Measurements from ENCODE around the gene GSDMA. TPM values are rescaled to one million over a fixed set of nuclear protein-coding genes. Genes with fewer than 3 reads are reported as not detected.
A peak's percentile ranks its signal among the peaks of the same experiment; 100 is the strongest.

GSDMA gene
- total and polyA plus RNA-seq, 4 donors = 0.06 to 0.23 (median 0.13) TPM

- peak overlapping the region; percentile 85 to 96 for H3K9ac ChIP-seq (ENCODE audit: low read depth in 1 of 2, low read length in 2 of 2)
- H3K4me3 ChIP-seq (ENCODE audit: low read depth in 1 of 3, low read length in 3 of 3) = peak overlapping the region; percentile 68 to 90 (median 71)
- no peak for DNase-seq (ENCODE audit: low spot score)
- TF ChIP-seq RXRA (IDR thresholded peaks at IDR 0.05) (peak in 1 of 2 donors; percentile 49), CTCF (IDR thresholded peaks at IDR 0.05; ENCODE audit: low read depth, low read length, missing input control) (no peak), HNF4A (conservative IDR thresholded peaks at IDR 0.05) (peak; percentile 9 to 66), EGR1 (IDR thresholded peaks at IDR 0.05; ENCODE audit: low read depth in 2 of 2) (no peak)
- TF ChIP-seq, protein P1, sequence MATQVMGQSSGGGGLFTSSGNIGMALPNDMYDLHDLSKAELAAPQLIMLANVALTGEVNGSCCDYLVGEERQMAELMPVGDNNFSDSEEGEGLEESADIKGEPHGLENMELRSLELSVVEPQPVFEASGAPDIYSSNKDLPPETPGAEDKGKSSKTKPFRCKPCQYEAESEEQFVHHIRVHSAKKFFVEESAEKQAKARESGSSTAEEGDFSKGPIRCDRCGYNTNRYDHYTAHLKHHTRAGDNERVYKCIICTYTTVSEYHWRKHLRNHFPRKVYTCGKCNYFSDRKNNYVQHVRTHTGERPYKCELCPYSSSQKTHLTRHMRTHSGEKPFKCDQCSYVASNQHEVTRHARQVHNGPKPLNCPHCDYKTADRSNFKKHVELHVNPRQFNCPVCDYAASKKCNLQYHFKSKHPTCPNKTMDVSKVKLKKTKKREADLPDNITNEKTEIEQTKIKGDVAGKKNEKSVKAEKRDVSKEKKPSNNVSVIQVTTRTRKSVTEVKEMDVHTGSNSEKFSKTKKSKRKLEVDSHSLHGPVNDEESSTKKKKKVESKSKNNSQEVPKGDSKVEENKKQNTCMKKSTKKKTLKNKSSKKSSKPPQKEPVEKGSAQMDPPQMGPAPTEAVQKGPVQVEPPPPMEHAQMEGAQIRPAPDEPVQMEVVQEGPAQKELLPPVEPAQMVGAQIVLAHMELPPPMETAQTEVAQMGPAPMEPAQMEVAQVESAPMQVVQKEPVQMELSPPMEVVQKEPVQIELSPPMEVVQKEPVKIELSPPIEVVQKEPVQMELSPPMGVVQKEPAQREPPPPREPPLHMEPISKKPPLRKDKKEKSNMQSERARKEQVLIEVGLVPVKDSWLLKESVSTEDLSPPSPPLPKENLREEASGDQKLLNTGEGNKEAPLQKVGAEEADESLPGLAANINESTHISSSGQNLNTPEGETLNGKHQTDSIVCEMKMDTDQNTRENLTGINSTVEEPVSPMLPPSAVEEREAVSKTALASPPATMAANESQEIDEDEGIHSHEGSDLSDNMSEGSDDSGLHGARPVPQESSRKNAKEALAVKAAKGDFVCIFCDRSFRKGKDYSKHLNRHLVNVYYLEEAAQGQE (IDR thresholded peaks at IDR 0.05) = no peak
- TF ChIP-seq, protein P2, sequence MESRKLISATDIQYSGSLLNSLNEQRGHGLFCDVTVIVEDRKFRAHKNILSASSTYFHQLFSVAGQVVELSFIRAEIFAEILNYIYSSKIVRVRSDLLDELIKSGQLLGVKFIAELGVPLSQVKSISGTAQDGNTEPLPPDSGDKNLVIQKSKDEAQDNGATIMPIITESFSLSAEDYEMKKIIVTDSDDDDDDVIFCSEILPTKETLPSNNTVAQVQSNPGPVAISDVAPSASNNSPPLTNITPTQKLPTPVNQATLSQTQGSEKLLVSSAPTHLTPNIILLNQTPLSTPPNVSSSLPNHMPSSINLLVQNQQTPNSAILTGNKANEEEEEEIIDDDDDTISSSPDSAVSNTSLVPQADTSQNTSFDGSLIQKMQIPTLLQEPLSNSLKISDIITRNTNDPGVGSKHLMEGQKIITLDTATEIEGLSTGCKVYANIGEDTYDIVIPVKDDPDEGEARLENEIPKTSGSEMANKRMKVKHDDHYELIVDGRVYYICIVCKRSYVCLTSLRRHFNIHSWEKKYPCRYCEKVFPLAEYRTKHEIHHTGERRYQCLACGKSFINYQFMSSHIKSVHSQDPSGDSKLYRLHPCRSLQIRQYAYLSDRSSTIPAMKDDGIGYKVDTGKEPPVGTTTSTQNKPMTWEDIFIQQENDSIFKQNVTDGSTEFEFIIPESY (IDR thresholded peaks at IDR 0.05) = peak; percentile 9
- H3K9me3 ChIP-seq (ENCODE audit: control insufficient read depth in 4 of 4, low read length in 3 of 4) = no peaks in the 10 kb centered on the region
- no peaks in the 10 kb centered on the region for H3K27me3 ChIP-seq (ENCODE audit: control insufficient read depth in 4 of 4, insufficient read depth in 4 of 4, low read length in 3 of 4)
- 23% methylated on average over 17 of the region's 17 CpGs for WGBS
- peak overlapping the region; percentile 95 to 98 for H3K27ac ChIP-seq (ENCODE audit: low read depth in 1 of 2, low read length in 2 of 2)
- H3K4me1 ChIP-seq (ENCODE audit: control insufficient read depth in 4 of 4, insufficient read depth in 4 of 4, low read length in 3 of 4) = peaks cover 14 to 50% (median 33%) of the 10 kb centered on the region in 4 donors
- peaks cover 0 to 4% (median 2%) of the 10 kb centered on the region in 4 donors for H3K36me3 ChIP-seq (ENCODE audit: control insufficient read depth in 4 of 4, insufficient read depth in 3 of 4, low read depth in 1 of 4, low read length in 3 of 4)
These were observed 34.6 kb upstream of the GSDMA start for GRCh38 chr17:39927929-39928857.

DNA sequence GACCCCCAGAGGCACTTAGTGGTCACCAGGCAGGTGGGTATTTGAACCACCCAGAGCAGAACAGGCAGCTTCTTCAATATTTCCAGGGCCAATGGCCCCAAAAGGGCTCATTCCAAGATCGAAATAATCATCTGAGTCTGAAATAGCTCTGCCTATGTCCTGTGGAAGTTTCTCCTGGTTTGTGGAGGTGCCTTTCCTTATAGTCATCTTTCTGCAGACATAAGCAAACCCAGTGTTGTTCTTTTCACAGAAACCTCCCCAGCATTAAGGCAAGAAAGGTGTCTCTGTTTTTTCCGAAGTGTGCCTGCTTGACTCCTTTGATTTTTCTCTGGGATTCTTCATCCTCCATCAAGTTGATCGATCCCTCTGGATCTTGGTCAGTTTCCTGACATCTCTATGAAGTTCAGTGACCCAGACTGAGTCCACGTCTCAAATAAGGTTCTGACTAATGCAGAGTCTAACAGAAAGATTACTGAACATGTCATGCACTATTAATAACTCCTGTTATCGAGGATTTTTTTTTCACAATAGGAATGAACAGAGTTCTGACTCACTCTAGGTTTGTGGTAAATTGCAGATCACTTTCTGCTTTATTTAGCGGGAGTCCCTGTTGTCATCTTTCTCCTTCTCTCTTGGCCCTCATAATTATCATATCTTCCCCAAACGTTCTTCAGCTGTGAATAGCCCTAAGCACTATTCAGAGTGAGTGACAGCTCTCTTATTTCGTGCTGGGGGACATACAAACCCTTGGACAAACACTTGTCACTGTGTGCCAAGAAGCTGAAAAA lies 33.8 kb upstream of the GSDMA start:
- peaks cover 13 to 47% (median 28%) of the 10 kb centered on the region in 4 donors for H3K4me1 ChIP-seq (ENCODE audit: control insufficient read depth in 4 of 4, insufficient read depth in 4 of 4, low read length in 3 of 4)
- H3K9me3 ChIP-seq (ENCODE audit: control insufficient read depth in 4 of 4, low read length in 3 of 4) = no peaks in the 10 kb centered on the region
- H3K4me3 ChIP-seq (ENCODE audit: low read depth in 1 of 3, low read length in 3 of 3) = peak overlapping the region in 1 of 3 donors; percentile 1
- no peaks in the 10 kb centered on the region for H3K36me3 ChIP-seq (ENCODE audit: control insufficient read depth in 4 of 4, insufficient read depth in 3 of 4, low read depth in 1 of 4, low read length in 3 of 4)
- no peaks in the 10 kb centered on the region for H3K27me3 ChIP-seq (ENCODE audit: control insufficient read depth in 4 of 4, insufficient read depth in 4 of 4, low read length in 3 of 4)
- peak overlapping the region; percentile 95 to 98 for H3K27ac ChIP-seq (ENCODE audit: low read depth in 1 of 2, low read length in 2 of 2)
- no peak for DNase-seq (ENCODE audit: low spot score)
- 56% methylated on average over 8 of the region's 8 CpGs for WGBS
- H3K9ac ChIP-seq (ENCODE audit: low read depth in 1 of 2, low read length in 2 of 2) = peak overlapping the region in 1 of 2 donors; percentile 32
- TF ChIP-seq YY1 (IDR thresholded peaks at IDR 0.05) = no peak
- TF ChIP-seq, protein P3, sequence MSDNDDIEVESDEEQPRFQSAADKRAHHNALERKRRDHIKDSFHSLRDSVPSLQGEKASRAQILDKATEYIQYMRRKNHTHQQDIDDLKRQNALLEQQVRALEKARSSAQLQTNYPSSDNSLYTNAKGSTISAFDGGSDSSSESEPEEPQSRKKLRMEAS (IDR thresholded peaks at IDR 0.05) = no peak
- TF ChIP-seq CTCF (IDR thresholded peaks at IDR 0.05; ENCODE audit: low read depth, low read length, missing input control) = no peak
- no peak for TF ChIP-seq SP1 (IDR thresholded peaks at IDR 0.05)
- peak in 1 of 2 donors; percentile 38 for TF ChIP-seq RXRA (IDR thresholded peaks at IDR 0.05)
- no peak for TF ChIP-seq FOXA2 (IDR thresholded peaks at IDR 0.05)
- peak; percentile 20 to 65 for TF ChIP-seq JUND (IDR thresholded peaks at IDR 0.05)
- TF ChIP-seq FOXA1 (IDR thresholded peaks at IDR 0.05) = no peak
- TF ChIP-seq RAD21 (IDR thresholded peaks at IDR 0.05) = no peak
- no peak for TF ChIP-seq TAF1 (conservative IDR thresholded peaks at IDR 0.05)
- no peak for TF ChIP-seq GABPA (IDR thresholded peaks at IDR 0.05 in 1 of 2, conservative IDR thresholded peaks at IDR 0.05 in 1 of 2)
